Breast epithelium (tissue), 3 donors: ENCODE data around the gene FAM227B.

Experiments used
- POLR2AphosphoS5 ChIP-seq, 3 donors: sonication (generic); formaldehyde crosslinking; IDR thresholded peaks; one replicate each; pipeline ENCODE4 v1.6.1; 2017; ENCODE audit warnings: antibody characterized with exemption in 3 of 3
- TF ChIP-seq, protein P1 (sequence below), 3 donors: fragments of 450-650 bp; IDR thresholded peaks; one replicate each; pipeline ENCODE4 v1.5.1; 2016 to 2017; ENCODE audit warnings: antibody characterized with exemption in 3 of 3, mild to moderate bottlenecking in 3 of 3, moderate library complexity in 3 of 3

DNA sequence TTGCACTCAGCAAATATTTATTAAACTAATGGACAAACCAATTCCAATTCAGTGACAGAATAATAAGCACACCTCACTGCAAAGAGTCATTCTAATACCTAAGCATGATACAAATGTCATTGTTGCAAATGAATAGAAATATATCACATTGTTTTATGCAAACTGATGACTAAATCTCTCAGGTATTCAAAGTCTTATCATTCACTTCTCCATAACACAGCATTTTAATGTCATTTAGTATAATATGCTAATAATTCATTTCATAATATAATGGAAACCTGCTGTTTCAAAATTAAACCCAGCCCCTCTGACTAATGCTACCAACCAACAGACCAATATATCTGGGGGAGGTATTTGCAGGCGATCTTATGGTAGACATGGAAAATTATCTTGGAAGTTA is 125.8 kb downstream of the FAM227B start:
- no peak for TF ChIP-seq POLR2AphosphoS5 (IDR thresholded peaks at IDR 0.05)
- TF ChIP-seq, protein P1, sequence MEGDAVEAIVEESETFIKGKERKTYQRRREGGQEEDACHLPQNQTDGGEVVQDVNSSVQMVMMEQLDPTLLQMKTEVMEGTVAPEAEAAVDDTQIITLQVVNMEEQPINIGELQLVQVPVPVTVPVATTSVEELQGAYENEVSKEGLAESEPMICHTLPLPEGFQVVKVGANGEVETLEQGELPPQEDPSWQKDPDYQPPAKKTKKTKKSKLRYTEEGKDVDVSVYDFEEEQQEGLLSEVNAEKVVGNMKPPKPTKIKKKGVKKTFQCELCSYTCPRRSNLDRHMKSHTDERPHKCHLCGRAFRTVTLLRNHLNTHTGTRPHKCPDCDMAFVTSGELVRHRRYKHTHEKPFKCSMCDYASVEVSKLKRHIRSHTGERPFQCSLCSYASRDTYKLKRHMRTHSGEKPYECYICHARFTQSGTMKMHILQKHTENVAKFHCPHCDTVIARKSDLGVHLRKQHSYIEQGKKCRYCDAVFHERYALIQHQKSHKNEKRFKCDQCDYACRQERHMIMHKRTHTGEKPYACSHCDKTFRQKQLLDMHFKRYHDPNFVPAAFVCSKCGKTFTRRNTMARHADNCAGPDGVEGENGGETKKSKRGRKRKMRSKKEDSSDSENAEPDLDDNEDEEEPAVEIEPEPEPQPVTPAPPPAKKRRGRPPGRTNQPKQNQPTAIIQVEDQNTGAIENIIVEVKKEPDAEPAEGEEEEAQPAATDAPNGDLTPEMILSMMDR (IDR thresholded peaks at IDR 0.05) = no peak
